HG03280 (cell line): ENCODE results near the gene SMAD7.

Source experiments
- ATAC-seq: cut with Tn5 transposase; IDR thresholded peaks from one replicate; pipeline ENCODE4 v1.9.1; 2021; ENCODE audit warnings: mild to moderate bottlenecking, moderate library complexity; ENCODE audit not compliant: unreplicated experiment

Gene SMAD7

GRCh38 chr18:48931680-48932461 is 18.9 kb downstream of the SMAD7 start:
- ATAC-seq, result peak; percentile 32

GRCh38 chr18:48930926-48931325 is 19.8 kb downstream of the SMAD7 start:
- no peak for ATAC-seq

GRCh38 chr18:48929941-48930713 is 20.6 kb downstream of the SMAD7 start:
- ATAC-seq, result no peak

- ATAC-seq, result no peak
Observed at GRCh38 chr18:48929212-48929612, 21.6 kb downstream of the SMAD7 start.

GRCh38 chr18:48928787-48929186 is 22.0 kb downstream of the SMAD7 start:
- ATAC-seq, result peak; percentile 77

GRCh38 chr18:48927286-48928080 is 23.3 kb downstream of the SMAD7 start:
- ATAC-seq, result no peak

- ATAC-seq, result no peak
Observed at GRCh38 chr18:48926420-48926857, 24.3 kb downstream of the SMAD7 start.

- ATAC-seq, result no peak
Observed at GRCh38 chr18:48925491-48925780, 25.3 kb downstream of the SMAD7 start.

- ATAC-seq, result no peak
Observed at GRCh38 chr18:48924630-48925490, 25.9 kb downstream of the SMAD7 start.

- ATAC-seq, result no peak
Observed at GRCh38 chr18:48923746-48924629, 26.8 kb downstream of the SMAD7 start.

- no peak for ATAC-seq
Observed at GRCh38 chr18:48922801-48923730, 27.7 kb downstream of the SMAD7 start.

GRCh38 chr18:48922226-48922800 is 28.5 kb downstream of the SMAD7 start:
- ATAC-seq, result no peak

- ATAC-seq, result no peak
Observed at GRCh38 chr18:48921305-48922225, 29.2 kb downstream of the SMAD7 start.

- no peak for ATAC-seq
Observed at GRCh38 chr18:48920408-48921038, 30.2 kb downstream of the SMAD7 start.

- no peak for ATAC-seq
Observed at GRCh38 chr18:48919547-48919946, 31.2 kb downstream of the SMAD7 start.

GRCh38 chr18:48918660-48919456 is 31.9 kb downstream of the SMAD7 start:
- no peak for ATAC-seq
